ENCODE measurements around the gene LRRC72. TPM values are rescaled to one million over a fixed set of nuclear protein-coding genes. Genes with fewer than 3 reads are reported as not detected.
"Not testable (repeated sequence)": the region's sequence is repeated elsewhere in the genome, so short reads cannot be mapped to it uniquely, and the experiment has no call there.

The LRRC72 gene
- total RNA-seq, 1 experiment from 2014 or later: not detected

DNA sequence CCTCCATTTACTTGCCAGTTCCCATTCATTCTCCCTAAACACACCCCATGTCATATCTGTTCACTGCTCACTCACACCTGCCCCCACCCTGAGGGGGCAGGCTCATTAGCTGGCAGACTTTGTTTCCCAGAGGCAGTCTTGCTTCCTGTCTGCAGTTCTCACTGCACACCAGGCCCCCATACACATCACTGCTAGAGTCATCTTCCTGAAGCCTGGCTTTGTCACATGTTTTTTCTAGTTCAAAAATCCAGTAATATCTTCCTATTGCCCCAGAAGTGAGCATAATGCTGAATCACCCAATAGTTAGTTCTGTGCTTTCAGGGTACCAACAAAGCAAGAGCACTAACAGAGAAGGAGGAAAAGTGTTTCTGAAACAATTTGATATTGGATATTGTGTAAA is 1.9 kb downstream of the LRRC72 start:
- DNase-seq (ENCODE audit: low spot score): no peak

DNA sequence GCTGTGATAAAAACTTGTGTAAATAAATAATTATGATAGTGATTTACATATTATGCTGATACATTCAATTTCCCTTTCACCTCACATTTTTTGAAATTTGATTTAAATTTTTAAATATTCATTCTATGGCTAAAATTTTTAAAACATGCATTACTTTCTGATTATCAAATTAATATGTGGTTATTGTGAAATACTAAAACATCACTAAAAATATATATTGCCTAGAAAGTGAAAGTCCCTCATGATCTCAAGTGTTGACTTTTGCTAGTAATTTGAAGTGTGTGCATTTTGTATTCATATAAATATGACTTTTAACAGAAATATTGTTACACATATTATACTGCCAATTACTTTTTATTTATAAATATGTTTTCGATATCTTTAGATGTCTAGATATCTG is 3.1 kb downstream of the LRRC72 start:
- no peak for DNase-seq (ENCODE audit: low spot score)

DNA sequence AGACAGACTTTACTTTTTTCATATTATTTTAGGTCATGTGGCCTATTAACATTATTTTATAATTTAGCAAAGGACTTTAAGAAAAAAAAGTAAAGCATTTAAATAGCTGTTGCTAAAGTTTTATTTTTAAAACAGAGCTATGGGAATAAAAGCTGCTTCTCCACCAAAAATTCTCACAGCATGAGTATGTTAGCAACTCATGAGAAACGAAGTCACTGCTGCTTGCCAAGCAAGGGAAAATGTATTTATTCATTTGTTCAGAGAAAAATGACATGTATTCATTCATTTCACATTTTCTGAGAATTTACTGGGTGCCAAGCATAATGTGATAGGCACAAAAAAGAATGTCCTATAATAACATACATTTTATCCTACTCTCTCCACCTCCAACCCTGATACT is 5.1 kb downstream of the LRRC72 start:
- DNase-seq (ENCODE audit: low spot score): no peak

DNA sequence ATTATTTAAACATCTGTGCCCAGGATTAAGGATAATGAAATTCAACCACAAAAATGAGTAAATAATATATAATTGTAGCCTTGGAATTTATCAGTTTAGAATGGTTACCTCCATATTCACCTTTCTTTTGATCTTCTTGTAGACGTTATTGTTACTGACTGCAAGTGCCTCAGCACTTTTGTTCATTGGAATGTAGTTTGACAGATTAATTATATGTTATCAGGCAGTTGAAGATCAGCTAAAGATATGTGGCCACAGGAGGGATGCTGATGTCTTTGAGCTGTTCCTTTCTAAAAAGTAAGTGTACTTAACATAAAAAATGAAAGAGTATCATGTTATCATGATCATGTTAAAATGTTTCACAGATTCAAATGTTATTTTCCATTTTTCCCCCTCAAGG is 5.6 kb downstream of the LRRC72 start:
- no peak for DNase-seq (ENCODE audit: low spot score)

DNA sequence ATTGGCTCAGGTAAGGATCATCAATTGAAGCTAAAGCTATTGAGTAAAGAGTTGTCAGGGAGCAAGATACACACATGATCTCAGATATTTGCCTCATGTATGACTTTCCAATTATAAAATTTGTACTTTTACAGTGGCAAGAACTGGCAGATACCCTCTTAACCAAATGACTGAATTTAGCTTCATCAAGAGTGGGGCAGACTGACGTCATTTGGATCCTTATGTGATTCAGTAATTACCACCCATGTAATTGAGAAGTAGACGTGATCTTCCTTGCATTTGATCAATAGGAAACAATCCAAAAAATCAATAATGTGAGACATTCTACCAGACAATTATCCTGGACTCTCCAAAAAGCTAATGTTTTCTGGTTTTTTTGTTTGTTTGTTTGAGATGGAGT is 8.9 kb downstream of the LRRC72 start:
- DNase-seq (ENCODE audit: low spot score): no peak

GRCh38 chr7:16540559-16540958 is 13.9 kb downstream of the LRRC72 start:
- DNase-seq (ENCODE audit: low spot score): not testable (repeated sequence)

- no peak for DNase-seq (ENCODE audit: low spot score)
Observed at GRCh38 chr7:16542401-16542800, 15.8 kb downstream of the LRRC72 start.

GRCh38 chr7:16543456-16543855 is 16.8 kb downstream of the LRRC72 start:
- DNase-seq (ENCODE audit: low spot score): no peak

GRCh38 chr7:16546921-16547505 is 20.4 kb downstream of the LRRC72 start:
- DNase-seq (ENCODE audit: low spot score): no peak

- DNase-seq (ENCODE audit: low spot score): no peak
Observed at GRCh38 chr7:16548428-16548827, 21.8 kb downstream of the LRRC72 start.

GRCh38 chr7:16550671-16551070 is 24.0 kb downstream of the LRRC72 start:
- no peak for DNase-seq (ENCODE audit: low spot score)

- no peak for DNase-seq (ENCODE audit: low spot score)
Observed at GRCh38 chr7:16554518-16555236, 28.1 kb downstream of the LRRC72 start.

- no peak for DNase-seq (ENCODE audit: low spot score)
Observed at GRCh38 chr7:16556359-16556758, 29.7 kb downstream of the LRRC72 start.

- no peak for DNase-seq (ENCODE audit: low spot score)
Observed at GRCh38 chr7:16558761-16559302, 32.2 kb downstream of the LRRC72 start.

GRCh38 chr7:16559497-16560179 is 33.0 kb downstream of the LRRC72 start:
- DNase-seq (ENCODE audit: low spot score): no peak

DNA sequence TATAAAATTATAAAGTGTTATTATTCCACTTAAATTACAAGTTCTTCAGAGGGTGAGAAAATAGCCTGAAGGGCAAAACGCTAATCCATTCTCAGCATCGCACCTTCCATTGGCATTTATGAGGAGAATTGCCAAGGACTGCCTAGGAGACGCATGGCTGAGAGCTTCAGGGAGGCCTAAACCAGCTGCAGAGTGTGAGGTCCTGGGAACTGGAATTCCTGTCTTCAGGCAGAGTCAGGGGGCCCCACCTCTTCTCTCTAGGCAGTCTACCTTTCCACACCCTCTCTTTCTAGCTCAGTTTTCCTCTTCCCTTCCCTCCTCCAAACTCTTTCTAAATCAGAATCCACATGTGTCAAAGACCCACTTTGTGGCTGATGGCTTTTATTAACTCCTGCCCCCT is 35.3 kb downstream of the LRRC72 start:
- no peak for DNase-seq (ENCODE audit: low spot score)

DNA sequence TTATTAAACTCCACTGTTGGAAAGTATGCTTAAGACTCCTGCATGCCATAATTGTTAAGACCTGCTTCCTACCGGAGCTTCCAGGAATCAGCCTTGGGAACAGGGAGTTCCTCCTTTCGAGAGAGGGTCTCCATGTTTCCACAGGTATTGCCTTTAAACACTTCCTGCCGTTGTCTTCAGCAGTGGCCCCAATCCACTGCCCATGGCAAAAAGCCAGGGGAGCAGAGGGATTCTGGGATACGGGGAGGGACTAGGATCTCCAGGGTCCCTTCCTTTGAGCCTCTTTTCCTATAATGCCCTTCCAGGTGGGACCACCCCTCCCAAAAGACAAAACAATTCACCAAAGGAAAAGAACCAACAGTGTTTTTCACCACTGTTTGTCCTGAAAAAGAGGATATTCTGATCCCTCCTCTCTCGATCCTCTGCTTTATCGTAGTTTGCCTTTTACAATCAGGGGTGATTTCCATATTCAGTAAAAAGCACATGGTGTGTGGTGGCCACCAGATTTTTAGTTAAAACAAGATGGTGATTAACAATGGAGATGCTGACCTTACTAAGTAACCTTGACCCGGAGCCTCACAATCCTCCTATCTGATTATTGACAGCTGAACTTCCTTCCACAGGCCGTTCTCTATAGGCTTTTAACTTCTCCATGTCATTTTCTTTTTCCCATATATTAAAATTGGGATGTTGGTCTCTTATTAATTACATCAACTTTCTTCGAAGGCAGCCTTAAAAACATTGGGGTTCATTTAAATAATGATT is 36.0 kb downstream of the LRRC72 start:
- no peak for DNase-seq (ENCODE audit: low spot score)

GRCh38 chr7:16563281-16564022 is 36.8 kb downstream of the LRRC72 start:
- DNase-seq (ENCODE audit: low spot score): peak; percentile 81

- no peak for DNase-seq (ENCODE audit: low spot score)
Observed at GRCh38 chr7:16564023-16564380, 37.4 kb downstream of the LRRC72 start.

GRCh38 chr7:16564909-16565426 is 38.3 kb downstream of the LRRC72 start:
- DNase-seq (ENCODE audit: low spot score): peak; percentile 86

GRCh38 chr7:16571941-16572340 is 45.3 kb downstream of the LRRC72 start:
- DNase-seq (ENCODE audit: low spot score): no peak
